SU-DHL-6 (cell line): ENCODE measurements around the gene CFAP20DC.

Experiments used
- EZH2phosphoT487 ChIP-seq: fragments of 200-600 bp; sonication (generic), shearing (Covaris generic); conservative IDR thresholded peaks from 2 replicates; pipeline ENCODE4 v1.6.1; 2018; ENCODE audit warnings: mild to moderate bottlenecking, antibody characterized with exemption, low read length, moderate library complexity, mixed read lengths
- TF ChIP-seq, protein P1 (sequence below): fragments of 200-600 bp; sonication (generic); IDR thresholded peaks from one replicate; pipeline ENCODE4 v1.5.1; 2017; ENCODE audit warnings: antibody characterized with exemption, mild to moderate bottlenecking, low read length, moderate library complexity; ENCODE audit not compliant: insufficient read depth, poor library complexity, severe bottlenecking

DNA sequence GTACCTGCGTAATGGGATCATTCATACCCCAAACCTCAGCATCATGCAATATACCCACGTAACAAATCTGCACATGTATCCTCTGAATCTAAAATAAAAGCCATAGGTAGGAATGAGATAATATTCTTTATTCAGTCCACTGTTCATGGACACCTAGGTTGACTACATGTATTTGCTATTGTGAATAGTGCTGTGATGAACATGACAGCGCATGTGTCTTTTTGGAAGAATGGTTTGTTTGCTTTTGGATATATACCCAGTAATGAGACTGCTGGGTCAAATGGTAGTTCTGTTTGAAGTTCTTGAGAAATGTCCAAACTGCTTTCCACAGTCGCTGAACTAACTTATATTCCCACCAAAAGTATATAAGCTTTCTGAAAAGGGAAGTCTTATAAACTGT is 265.4 kb downstream of the CFAP20DC start:
- TF ChIP-seq, protein P1, sequence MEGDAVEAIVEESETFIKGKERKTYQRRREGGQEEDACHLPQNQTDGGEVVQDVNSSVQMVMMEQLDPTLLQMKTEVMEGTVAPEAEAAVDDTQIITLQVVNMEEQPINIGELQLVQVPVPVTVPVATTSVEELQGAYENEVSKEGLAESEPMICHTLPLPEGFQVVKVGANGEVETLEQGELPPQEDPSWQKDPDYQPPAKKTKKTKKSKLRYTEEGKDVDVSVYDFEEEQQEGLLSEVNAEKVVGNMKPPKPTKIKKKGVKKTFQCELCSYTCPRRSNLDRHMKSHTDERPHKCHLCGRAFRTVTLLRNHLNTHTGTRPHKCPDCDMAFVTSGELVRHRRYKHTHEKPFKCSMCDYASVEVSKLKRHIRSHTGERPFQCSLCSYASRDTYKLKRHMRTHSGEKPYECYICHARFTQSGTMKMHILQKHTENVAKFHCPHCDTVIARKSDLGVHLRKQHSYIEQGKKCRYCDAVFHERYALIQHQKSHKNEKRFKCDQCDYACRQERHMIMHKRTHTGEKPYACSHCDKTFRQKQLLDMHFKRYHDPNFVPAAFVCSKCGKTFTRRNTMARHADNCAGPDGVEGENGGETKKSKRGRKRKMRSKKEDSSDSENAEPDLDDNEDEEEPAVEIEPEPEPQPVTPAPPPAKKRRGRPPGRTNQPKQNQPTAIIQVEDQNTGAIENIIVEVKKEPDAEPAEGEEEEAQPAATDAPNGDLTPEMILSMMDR: no peak
- TF ChIP-seq EZH2phosphoT487: no peak
